ENCODE results near the gene RBMS1. TPM values are rescaled to one million over a fixed set of nuclear protein-coding genes. Genes with fewer than 3 reads are reported as not detected.

The RBMS1 gene
- total and polyA plus RNA-seq, 3 donors from 2014 or later: 26.8 to 34.7 (median 30.0) TPM

GRCh38 chr2:160534996-160535395 lies 41.4 kb upstream of the RBMS1 start:
- 85 to 91% methylated on average over 1 of the region's 1 CpG for WGBS, 2 donors
- intact Hi-C loops (cut with DNase I; ENCODE audit: low total_unique reads): no loop called here
- TF ChIP-seq POLR2A (IDR thresholded peaks at IDR 0.05) (no peak), CTCF (IDR thresholded peaks at IDR 0.05) (no peak)

GRCh38 chr2:160534249-160534648 lies 40.6 kb upstream of the RBMS1 start:
- TF ChIP-seq POLR2A (IDR thresholded peaks at IDR 0.05): no peak
- no peak for TF ChIP-seq CTCF (IDR thresholded peaks at IDR 0.05)
- H3K9me3 ChIP-seq: no peaks in the 10 kb centered on the region
- no peak for DNase-seq
- H3K27me3 ChIP-seq: no peaks in the 10 kb centered on the region
- intact Hi-C loops (cut with DNase I; ENCODE audit: low total_unique reads): no loop called here
- H3K4me3 ChIP-seq: no peak overlapping the region
- no peak overlapping the region for H3K27ac ChIP-seq
- H3K36me3 ChIP-seq (ENCODE audit: low read depth, missing control alignments): no peaks in the 10 kb centered on the region
- H3K4me1 ChIP-seq: no peaks in the 10 kb centered on the region

More at GRCh38 chr2:160534996-160535395, 41.4 kb upstream of the RBMS1 start:
- Histone ChIP-seq H3K27me3 (no peaks in the 10 kb centered on the region), H3K4me1 (no peaks in the 10 kb centered on the region), H3K36me3 (ENCODE audit: low read depth, missing control alignments) (no peaks in the 10 kb centered on the region), H3K27ac (no peak overlapping the region), H3K4me3 (no peak overlapping the region), H3K9me3 (no peaks in the 10 kb centered on the region)
- DNase-seq: no peak

GRCh38 chr2:160533482-160533881 lies 39.9 kb upstream of the RBMS1 start:
- H3K27ac ChIP-seq: no peak overlapping the region

GRCh38 chr2:160532388-160532787 lies 38.8 kb upstream of the RBMS1 start:
- no peaks in the 10 kb centered on the region for H3K27me3 ChIP-seq
- intact Hi-C loops (cut with DNase I; ENCODE audit: low total_unique reads): no loop called here
- no peak for TF ChIP-seq CTCF (IDR thresholded peaks at IDR 0.05)
- no peak for TF ChIP-seq POLR2A (IDR thresholded peaks at IDR 0.05)
- WGBS, 2 donors: 91 to 95% methylated on average over 6 of the region's 6 CpGs
- H3K27ac ChIP-seq: no peak overlapping the region
- no peaks in the 10 kb centered on the region for H3K4me1 ChIP-seq
- no peaks in the 10 kb centered on the region for H3K36me3 ChIP-seq (ENCODE audit: low read depth, missing control alignments)
- H3K4me3 ChIP-seq: no peak overlapping the region
- DNase-seq: no peak
- H3K9me3 ChIP-seq: no peaks in the 10 kb centered on the region

More at GRCh38 chr2:160533482-160533881, 39.9 kb upstream of the RBMS1 start:
- TF ChIP-seq CTCF (IDR thresholded peaks at IDR 0.05): no peak
- no peak for TF ChIP-seq POLR2A (IDR thresholded peaks at IDR 0.05)
- no peak for DNase-seq
- Histone ChIP-seq H3K36me3 (ENCODE audit: low read depth, missing control alignments) (no peaks in the 10 kb centered on the region), H3K4me3 (no peak overlapping the region), H3K4me1 (no peaks in the 10 kb centered on the region), H3K9me3 (no peaks in the 10 kb centered on the region), H3K27me3 (no peaks in the 10 kb centered on the region)
- WGBS, 2 donors: 62% methylated on average over 2 of the region's 2 CpGs
- intact Hi-C loops (cut with DNase I; ENCODE audit: low total_unique reads): no loop called here

GRCh38 chr2:160522951-160523710 lies 29.5 kb upstream of the RBMS1 start:
- H3K27ac ChIP-seq: no peak overlapping the region
- WGBS, 2 donors: 86 to 94% methylated on average over 4 of the region's 4 CpGs
- H3K4me3 ChIP-seq: no peak overlapping the region
- H3K9me3 ChIP-seq: no peaks in the 10 kb centered on the region
- DNase-seq: no peak
- TF ChIP-seq POLR2A (IDR thresholded peaks at IDR 0.05): no peak
- TF ChIP-seq CTCF (IDR thresholded peaks at IDR 0.05): no peak
- H3K27me3 ChIP-seq: no peaks in the 10 kb centered on the region
- intact Hi-C loops (cut with DNase I; ENCODE audit: low total_unique reads): no loop called here
- H3K4me1 ChIP-seq: no peaks in the 10 kb centered on the region
- H3K36me3 ChIP-seq (ENCODE audit: low read depth, missing control alignments): no peaks in the 10 kb centered on the region
